ENCODE data around the gene SRPK2. TPM values are rescaled to one million over a fixed set of nuclear protein-coding genes. Genes with fewer than 3 reads are reported as not detected.

SRPK2 gene
- total and polyA plus RNA-seq, 8 donors, result 7.6 to 109 (median 24.4) TPM

DNA sequence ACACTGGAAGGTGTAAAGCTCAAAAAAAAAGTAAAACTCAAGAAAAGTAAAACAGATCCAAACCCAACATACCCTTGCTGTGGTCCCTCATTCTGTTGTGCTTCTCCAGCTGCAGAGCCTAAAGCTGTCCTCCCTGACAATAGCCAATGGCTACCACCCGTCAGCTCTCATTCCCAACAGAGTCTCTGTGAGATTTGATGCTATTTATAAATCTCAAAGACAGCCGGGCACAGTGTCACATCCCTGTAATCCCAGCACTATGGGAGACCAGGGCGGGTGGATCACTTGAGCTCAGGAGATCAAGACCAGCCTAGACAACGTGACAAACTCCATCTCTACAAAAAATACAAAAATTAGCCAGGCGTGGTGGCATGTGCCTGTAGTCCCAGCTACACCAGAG lies 258.7 kb downstream of the SRPK2 start:
- intact Hi-C loops (cut with DNase I; ENCODE audit: low total_unique reads), result no loop called here
- peaks cover 23 to 82% (median 51%) of the 10 kb centered on the region in 4 donors for H3K36me3 ChIP-seq
- TF ChIP-seq, protein P1, sequence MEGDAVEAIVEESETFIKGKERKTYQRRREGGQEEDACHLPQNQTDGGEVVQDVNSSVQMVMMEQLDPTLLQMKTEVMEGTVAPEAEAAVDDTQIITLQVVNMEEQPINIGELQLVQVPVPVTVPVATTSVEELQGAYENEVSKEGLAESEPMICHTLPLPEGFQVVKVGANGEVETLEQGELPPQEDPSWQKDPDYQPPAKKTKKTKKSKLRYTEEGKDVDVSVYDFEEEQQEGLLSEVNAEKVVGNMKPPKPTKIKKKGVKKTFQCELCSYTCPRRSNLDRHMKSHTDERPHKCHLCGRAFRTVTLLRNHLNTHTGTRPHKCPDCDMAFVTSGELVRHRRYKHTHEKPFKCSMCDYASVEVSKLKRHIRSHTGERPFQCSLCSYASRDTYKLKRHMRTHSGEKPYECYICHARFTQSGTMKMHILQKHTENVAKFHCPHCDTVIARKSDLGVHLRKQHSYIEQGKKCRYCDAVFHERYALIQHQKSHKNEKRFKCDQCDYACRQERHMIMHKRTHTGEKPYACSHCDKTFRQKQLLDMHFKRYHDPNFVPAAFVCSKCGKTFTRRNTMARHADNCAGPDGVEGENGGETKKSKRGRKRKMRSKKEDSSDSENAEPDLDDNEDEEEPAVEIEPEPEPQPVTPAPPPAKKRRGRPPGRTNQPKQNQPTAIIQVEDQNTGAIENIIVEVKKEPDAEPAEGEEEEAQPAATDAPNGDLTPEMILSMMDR (IDR thresholded peaks at IDR 0.05), result no peak
- TF ChIP-seq POLR2A (IDR thresholded peaks at IDR 0.05) (no peak), POLR2AphosphoS5 (IDR thresholded peaks at IDR 0.05) (no peak), EP300 (IDR thresholded peaks at IDR 0.05) (no peak)
- DNase-seq, result no peak
- WGBS, 5 donors, result 89 to 95% (median 91%) methylated on average over 5 of the region's 5 CpGs
- no peaks in the 10 kb centered on the region for H3K27me3 ChIP-seq
- no peaks in the 10 kb centered on the region for H3K9me3 ChIP-seq
- peaks cover 0 to 3% (median 0%) of the 10 kb centered on the region in 4 donors for H3K4me1 ChIP-seq
- H3K4me3 ChIP-seq, result no peak overlapping the region
- H3K27ac ChIP-seq, result no peak overlapping the region

DNA sequence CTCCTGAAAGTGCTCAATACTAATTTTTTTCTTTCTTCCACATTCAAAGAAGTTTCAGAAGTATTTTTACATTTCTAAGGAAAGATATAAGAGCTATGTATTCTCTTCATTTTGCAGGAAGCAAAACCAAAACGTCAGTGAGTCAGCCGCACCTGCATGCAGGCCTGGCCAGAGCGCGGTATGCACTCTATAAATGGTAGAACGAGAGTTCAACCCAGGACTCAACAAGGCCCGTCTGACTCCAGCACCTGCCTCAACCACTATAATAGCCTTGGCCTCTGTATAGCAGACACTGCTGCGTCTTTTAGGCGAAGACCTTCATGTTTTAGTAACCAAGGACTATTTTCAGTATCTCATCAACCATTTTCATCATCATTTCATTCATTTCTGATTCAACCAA lies 261.5 kb downstream of the SRPK2 start:
- H3K36me3 ChIP-seq, result peaks cover 18 to 70% (median 50%) of the 10 kb centered on the region in 4 donors
- WGBS, 5 donors, result 70 to 90% (median 87%) methylated on average over 8 of the region's 8 CpGs
- H3K4me1 ChIP-seq, result peaks cover 0 to 5% (median 0%) of the 10 kb centered on the region in 4 donors
- no peaks in the 10 kb centered on the region for H3K9me3 ChIP-seq
- intact Hi-C loops (cut with DNase I; ENCODE audit: low total_unique reads), result no loop called here
- TF ChIP-seq EP300 (IDR thresholded peaks at IDR 0.05) (no peak), POLR2A (IDR thresholded peaks at IDR 0.05) (no peak), POLR2AphosphoS5 (IDR thresholded peaks at IDR 0.05) (no peak)
- TF ChIP-seq, protein P1 (IDR thresholded peaks at IDR 0.05), result no peak
- no peak overlapping the region for H3K27ac ChIP-seq
- no peaks in the 10 kb centered on the region for H3K27me3 ChIP-seq
- H3K4me3 ChIP-seq, result no peak overlapping the region
- no peak for DNase-seq

DNA sequence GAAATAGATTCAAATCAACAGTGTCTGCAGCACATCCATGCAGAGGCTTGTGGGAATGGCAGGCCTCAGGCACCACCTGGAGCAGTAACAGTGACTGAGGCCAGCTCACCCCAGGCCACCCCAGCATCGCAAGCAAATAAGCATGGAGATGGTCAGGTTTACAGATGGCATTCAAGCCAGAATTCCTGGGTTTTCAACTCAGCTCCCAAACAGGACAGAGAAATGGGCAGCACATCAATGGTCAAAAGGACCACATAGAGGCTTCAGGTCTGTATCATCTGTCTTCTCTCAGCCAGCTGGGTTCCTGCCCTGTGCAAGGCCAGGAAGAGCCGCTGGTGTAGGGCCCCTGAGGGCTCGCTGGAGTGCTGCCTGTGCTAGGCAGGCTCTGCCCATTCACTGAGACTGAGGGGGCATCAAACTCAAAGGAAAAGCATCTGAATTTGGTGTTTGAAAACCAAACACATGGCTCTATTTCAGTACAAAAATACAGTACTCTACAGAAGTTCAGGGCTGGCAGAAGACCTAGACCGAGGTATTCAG lies 262.2 kb downstream of the SRPK2 start:
- WGBS, 5 donors, result 90 to 95% (median 94%) methylated on average over 4 of the region's 4 CpGs
- intact Hi-C loops (cut with DNase I; ENCODE audit: low total_unique reads), result no loop called here
- Histone ChIP-seq H3K4me3 (no peak overlapping the region), H3K4me1 (peaks cover 0 to 5% (median 0%) of the 10 kb centered on the region in 4 donors), H3K36me3 (peaks cover 13 to 64% (median 43%) of the 10 kb centered on the region in 4 donors), H3K9me3 (no peaks in the 10 kb centered on the region), H3K27ac (no peak overlapping the region), H3K27me3 (no peaks in the 10 kb centered on the region)
- TF ChIP-seq, protein P1 (IDR thresholded peaks at IDR 0.05), result no peak
- no peak for TF ChIP-seq EP300 (IDR thresholded peaks at IDR 0.05)
- no peak for TF ChIP-seq POLR2AphosphoS5 (IDR thresholded peaks at IDR 0.05)
- TF ChIP-seq POLR2A (IDR thresholded peaks at IDR 0.05), result no peak
- DNase-seq, result no peak

DNA sequence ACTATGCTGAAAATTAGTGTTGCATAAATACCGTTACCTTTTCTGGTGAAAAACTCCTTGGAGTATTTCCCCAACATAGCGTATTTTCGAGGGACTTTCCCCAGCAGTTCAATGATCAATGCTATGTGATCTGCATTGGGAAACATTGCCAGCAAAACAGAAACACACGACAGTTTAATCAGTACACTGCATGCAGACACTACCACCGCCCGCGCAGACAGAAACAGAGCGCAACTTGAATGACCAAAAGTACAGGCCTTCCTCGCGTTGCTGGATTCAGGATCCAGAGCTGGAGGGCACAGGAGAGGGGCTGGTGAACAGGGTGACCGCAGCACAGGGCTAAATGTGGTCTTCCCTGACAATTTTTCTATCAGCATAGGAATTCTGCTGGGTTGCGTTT lies 263.0 kb downstream of the SRPK2 start:
- intact Hi-C loops (cut with DNase I; ENCODE audit: low total_unique reads), result no loop called here
- Histone ChIP-seq H3K4me3 (no peak overlapping the region), H3K4me1 (peaks cover 0 to 5% (median 0%) of the 10 kb centered on the region in 4 donors), H3K27ac (no peak overlapping the region), H3K36me3 (peaks cover 13 to 66% (median 39%) of the 10 kb centered on the region in 4 donors), H3K9me3 (no peaks in the 10 kb centered on the region), H3K27me3 (no peaks in the 10 kb centered on the region)
- WGBS, 5 donors, result 91 to 95% (median 94%) methylated on average over 12 of the region's 12 CpGs
- DNase-seq, result no peak
- TF ChIP-seq POLR2A (IDR thresholded peaks at IDR 0.05) (no peak), POLR2AphosphoS5 (IDR thresholded peaks at IDR 0.05) (no peak), EP300 (IDR thresholded peaks at IDR 0.05) (no peak)
- TF ChIP-seq, protein P1 (IDR thresholded peaks at IDR 0.05), result no peak
